LNCAP (cell line): Measurements from ENCODE around the gene NRN1.

Experiments used
- TF ChIP-seq, protein P1 (sequence below): fragments of 450-650 bp; IDR thresholded peaks from 2 replicates; pipeline ENCODE4 v1.5.1; 2017; ENCODE audit warnings: mild to moderate bottlenecking

NRN1 gene

DNA sequence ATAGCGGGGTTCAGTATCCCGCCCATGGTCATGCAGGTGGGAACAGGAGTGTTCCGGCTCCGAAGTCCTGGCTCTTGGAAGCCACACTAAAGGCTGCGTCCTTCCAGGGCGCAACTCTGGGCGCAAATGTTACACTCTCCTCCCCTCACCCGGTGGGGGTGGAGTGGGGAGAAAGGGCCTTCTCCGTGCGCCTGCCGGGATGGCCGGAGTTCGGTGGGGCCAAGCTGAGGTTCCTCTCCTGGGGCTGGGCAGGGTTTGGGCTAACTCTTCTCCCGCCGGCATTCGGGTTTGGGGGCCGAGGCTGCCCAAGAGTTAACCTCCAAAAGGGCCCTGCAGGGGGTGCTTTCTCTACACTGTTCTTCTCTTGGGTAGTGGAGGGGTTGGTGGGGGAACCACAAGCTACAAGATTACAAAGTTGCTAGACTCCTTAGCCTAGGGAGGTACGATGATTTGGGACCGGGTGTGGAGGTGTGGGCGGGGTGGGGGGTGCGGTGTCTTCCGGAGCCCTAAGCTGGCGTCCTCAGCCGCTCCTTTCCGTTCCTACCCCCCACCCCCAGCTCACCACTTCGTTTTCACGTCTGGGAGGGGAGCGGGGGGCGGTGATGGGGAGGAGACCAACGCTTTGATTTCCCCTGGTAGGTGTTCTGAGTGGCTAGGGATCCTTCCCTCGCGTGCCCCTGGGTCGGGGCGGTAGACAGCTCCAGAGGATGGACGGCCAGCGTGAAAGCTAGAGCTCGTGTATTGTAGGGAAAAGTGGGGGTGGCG is 12.3 kb downstream of the NRN1 start:
- TF ChIP-seq, protein P1, sequence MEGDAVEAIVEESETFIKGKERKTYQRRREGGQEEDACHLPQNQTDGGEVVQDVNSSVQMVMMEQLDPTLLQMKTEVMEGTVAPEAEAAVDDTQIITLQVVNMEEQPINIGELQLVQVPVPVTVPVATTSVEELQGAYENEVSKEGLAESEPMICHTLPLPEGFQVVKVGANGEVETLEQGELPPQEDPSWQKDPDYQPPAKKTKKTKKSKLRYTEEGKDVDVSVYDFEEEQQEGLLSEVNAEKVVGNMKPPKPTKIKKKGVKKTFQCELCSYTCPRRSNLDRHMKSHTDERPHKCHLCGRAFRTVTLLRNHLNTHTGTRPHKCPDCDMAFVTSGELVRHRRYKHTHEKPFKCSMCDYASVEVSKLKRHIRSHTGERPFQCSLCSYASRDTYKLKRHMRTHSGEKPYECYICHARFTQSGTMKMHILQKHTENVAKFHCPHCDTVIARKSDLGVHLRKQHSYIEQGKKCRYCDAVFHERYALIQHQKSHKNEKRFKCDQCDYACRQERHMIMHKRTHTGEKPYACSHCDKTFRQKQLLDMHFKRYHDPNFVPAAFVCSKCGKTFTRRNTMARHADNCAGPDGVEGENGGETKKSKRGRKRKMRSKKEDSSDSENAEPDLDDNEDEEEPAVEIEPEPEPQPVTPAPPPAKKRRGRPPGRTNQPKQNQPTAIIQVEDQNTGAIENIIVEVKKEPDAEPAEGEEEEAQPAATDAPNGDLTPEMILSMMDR: no peak

DNA sequence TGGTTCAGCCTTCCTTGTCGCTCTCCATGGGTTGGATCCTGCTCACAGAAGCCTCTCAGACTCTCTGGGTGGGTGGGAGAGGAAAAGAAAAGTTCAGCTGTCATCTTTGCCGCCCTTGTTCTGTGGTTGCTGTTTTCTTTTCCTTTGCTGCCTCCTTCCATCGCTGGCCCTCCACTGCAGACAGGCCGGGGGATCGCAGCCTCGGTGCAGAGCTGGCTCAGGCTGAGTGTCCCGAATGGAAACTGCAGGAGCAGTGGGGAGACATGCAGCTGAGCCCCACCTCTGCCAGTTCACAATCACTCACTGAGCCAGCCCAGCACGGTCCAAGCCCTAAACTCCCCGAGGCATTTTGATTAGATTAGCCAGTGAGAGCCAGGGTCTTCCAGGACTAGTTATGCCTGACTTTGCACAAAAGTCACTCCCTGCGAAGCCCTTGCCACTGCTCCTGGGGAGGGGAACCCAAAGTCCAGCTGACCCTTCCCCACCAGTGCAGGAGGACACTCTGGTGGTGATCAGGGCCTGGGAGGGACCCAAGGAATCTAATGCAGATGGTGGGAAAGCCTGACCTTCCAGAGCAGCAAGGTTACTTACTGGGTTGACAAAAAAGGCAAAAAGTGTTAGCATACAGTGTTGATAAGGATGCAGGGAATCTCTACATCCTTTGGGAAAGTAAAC is 14.0 kb downstream of the NRN1 start:
- TF ChIP-seq, protein P1: no peak

DNA sequence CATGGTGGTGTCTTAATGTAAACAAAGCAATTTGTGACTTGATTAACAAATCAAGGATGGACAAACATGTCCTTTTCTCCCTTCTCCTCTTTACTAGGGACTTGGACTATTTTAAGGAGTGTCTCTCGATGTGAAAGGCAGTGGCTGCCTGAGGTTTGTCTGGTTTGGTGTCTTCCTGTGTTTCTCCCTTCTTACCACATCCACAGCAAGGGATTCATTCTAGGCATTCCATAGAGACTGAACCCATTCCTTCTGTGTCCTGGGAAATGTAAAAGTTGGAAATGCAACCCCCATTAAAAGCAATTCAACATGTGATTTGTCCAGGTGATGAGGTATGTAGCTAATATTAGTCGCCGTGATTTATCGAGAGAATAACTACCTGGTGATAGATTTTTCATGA is 15.9 kb downstream of the NRN1 start:
- TF ChIP-seq, protein P1: no peak

DNA sequence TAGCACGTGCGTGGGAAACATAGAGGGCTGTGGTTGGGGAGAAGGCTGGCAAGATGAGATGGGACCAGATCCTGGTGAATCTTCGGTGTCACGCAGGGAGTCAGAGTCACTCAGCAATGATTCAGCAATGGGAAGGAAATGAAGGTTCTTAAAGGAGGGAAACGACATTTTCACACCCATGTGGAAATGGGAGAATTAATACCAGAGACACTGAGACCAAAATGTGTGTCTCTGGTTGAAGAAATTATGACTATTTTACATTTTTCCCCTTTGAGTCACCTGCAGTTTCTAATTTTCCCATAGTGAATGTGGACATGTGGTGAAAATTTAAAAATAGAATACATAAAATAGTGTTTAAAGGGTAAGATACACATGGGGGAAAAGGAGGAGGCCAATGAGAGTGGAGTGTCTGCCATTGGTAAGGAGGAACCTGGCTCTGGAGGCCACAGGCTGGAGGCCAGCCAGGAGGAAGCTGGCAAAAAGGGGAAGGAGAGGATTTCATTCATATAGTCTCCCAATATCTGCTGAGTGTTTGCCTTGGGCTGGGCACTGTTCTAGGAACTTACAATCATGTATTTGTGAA is 17.5 kb downstream of the NRN1 start:
- TF ChIP-seq, protein P1: no peak

DNA sequence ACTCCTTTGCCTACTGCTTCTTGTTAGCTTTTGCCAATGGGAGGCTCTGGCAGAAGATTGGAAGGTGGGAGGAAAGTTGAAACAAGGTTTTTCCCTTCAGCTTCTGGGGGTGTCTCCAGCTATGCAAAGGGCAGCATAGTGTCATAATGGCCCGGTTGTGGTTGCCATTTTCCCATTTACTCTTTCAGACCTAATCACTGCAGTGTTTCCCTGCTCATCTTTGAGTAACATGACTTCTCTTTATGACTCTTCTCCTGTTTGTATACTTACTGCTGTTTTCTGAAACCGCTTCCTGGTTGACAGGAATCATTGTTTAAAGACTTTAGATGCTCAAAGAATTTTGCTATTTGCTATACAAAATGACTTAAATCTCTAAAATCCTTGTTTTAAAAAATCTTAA is 19.9 kb downstream of the NRN1 start:
- TF ChIP-seq, protein P1: no peak

DNA sequence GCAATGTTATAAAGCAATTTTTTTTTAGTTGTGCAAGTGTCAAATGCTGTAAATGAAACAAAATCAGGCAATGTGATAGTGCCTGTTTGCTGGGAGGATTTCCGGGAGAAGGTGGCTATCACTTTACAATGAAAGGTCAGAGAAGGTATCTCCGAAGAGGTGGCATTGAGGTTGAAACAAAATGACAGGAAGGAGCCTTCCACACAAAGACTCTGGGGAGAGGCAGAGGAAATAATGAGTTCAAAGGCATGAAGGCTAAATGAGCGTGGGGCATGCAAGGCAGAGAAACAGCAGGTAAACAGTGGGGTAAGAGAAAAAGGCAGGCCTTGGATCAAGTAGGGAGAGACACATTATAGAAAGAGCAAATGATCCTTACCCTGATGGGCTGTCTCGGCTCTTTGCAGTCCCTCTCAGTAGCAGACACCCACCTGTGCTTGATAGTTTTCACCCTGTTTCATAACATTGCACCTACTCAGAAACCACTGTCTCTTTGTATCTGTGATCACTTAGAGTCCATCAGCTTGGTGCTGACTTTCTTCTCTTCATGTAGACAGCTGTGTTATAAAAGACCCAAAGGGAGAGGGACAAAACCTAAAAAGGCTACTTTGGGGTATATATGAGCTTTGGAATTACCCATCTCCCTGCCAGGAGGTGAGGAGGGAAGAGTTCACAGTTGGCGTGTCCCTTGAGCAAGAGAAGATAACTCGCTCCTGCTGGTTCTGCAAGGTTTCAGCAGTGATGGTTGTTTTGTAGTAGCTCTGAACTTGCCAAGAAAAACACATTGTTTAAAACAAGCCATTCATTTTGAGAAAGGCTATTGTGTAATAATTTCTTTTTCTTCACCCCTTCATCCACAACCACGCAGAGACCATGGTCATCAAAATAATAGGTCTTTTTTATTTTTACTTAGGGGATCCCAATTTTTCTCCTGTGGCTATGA is 22.3 kb downstream of the NRN1 start:
- TF ChIP-seq, protein P1: no peak
